CD4-positive, alpha-beta memory T cell (primary cell): Measurements from ENCODE around the gene ASAH2. TPM values are rescaled to one million over a fixed set of nuclear protein-coding genes. Genes with fewer than 3 reads are reported as not detected.
A peak's percentile ranks its signal among the peaks of the same experiment; 100 is the strongest.

Experiments
- CTCF ChIA-PET: fragments of 350-600 bp; sonication (Branson Sonifier 250); formaldehyde crosslinking; loops from one replicate; lab custom pipeline; 2021; ENCODE audit warnings: inconsistent platforms; ENCODE audit not compliant: partially characterized antibody; lab: Charles Lee
- POLR2A ChIA-PET: fragments of 350-600 bp; sonication (Branson Sonifier 250); formaldehyde crosslinking; loops from one replicate; lab custom pipeline; 2021; ENCODE audit not compliant: partially characterized antibody; lab: Charles Lee
- DNase-seq, 5 donors: peaks; one replicate each; pipeline versions ENCODE4 v3.0.0 to v3.0.0-alpha.2; 2020 to 2022; ENCODE audit warnings: mixed read lengths in 1 of 5
- H3K27ac ChIP-seq: one replicate; pipeline ENCODE4 v1.7.0; 2013; ENCODE audit warnings: low read depth, low read length
- H3K27me3 ChIP-seq: 2 replicates; pipeline ENCODE4 v1.7.0; 2013; ENCODE audit warnings: mild to moderate bottlenecking, low read length, moderate library complexity; ENCODE audit not compliant: insufficient read depth
- H3K36me3 ChIP-seq: 2 replicates; pipeline ENCODE4 v1.7.0; 2013; ENCODE audit warnings: mild to moderate bottlenecking, low read length, moderate library complexity; ENCODE audit not compliant: insufficient read depth
- H3K4me1 ChIP-seq: 2 replicates; pipeline ENCODE4 v1.7.0; 2013; ENCODE audit warnings: mild to moderate bottlenecking, low read length, moderate library complexity; ENCODE audit not compliant: insufficient read depth
- H3K4me3 ChIP-seq, 2 donors: one replicate each; pipeline ENCODE4 v1.7.0; 2013; ENCODE audit warnings: low read length in 2 of 2, mild to moderate bottlenecking in 1 of 2
- H3K9me3 ChIP-seq, 2 donors: one replicate each; pipeline ENCODE4 v1.7.0; 2013; ENCODE audit warnings: low read length in 2 of 2, control low read depth in 1 of 2; ENCODE audit not compliant: control insufficient read depth in 1 of 2
- H3K27ac Mint-ChIP-seq, 7 donors: one replicate each; pipeline ENCODE4 v1.8.0; 2020 to 2021; ENCODE audit warnings: mixed read lengths in 7 of 7, mild to moderate bottlenecking in 6 of 7, inconsistent platforms in 3 of 7, moderate library complexity in 3 of 7
- H3K27me3 Mint-ChIP-seq, 2 donors: one replicate each; pipeline ENCODE4 v1.8.0; 2020 to 2021; ENCODE audit warnings: mixed read lengths in 2 of 2
- H3K36me3 Mint-ChIP-seq, 2 donors: one replicate each; pipeline ENCODE4 v1.8.0; 2020 to 2021; ENCODE audit warnings: mixed read lengths in 2 of 2, inconsistent platforms in 1 of 2, mild to moderate bottlenecking in 1 of 2
- H3K4me1 Mint-ChIP-seq, 4 donors: one replicate each; pipeline ENCODE4 v1.8.0; 2020 to 2021; ENCODE audit warnings: mixed read lengths in 4 of 4, mild to moderate bottlenecking in 1 of 4
- H3K4me3 Mint-ChIP-seq, 8 donors: one replicate each; pipeline ENCODE4 v1.8.0; 2020 to 2021; ENCODE audit warnings: mixed read lengths in 8 of 8, mild to moderate bottlenecking in 7 of 8, moderate library complexity in 6 of 8, inconsistent platforms in 3 of 8
- H3K9me3 Mint-ChIP-seq, 8 donors: one replicate each; pipeline ENCODE4 v1.8.0; 2020 to 2021; ENCODE audit warnings: mixed read lengths in 8 of 8, mild to moderate bottlenecking in 5 of 8, inconsistent platforms in 3 of 8, moderate library complexity in 1 of 8
- intact Hi-C: fragments of 100-400 bp; cut with micrococcal nuclease; formaldehyde crosslinking; loops from one replicate; pipeline ENCODE4 v1.15.1; 2023
- polyA plus RNA-seq, 2 donors: library from polyadenylated mRNA; unstranded; fragments of 300-500 nt; fragmentation: Illumina TruSeq; gene quantifications; one replicate each; pipeline ENCODE4 v1.2.3, GENCODE V29; 2021
- total RNA-seq, 2 experiments: library from RNA; stranded (reverse); gene quantifications; one replicate each; pipeline ENCODE4 v1.2.3, GENCODE V29; 2021

Gene ASAH2
- total and polyA plus RNA-seq, 4 experiments from 2014 or later, result 0.88 to 4.8 (median 2.8) TPM

DNA sequence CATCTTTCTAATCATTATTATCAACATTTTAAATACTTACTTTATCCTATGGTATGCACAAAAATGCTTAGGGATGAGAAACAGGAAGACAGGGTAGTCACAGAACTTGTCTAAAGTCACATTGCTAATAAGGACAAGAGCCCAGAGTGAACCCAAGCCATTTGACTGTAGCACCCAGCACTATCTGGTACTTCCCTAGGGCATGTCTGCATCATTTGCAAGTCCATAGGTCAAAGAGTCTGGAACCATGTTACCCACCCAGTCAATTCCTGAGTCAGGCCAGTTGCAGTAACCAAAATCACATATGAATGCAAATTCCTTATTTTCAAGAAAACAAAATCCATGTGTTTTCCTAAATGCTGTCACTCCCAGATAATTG is 19.1 kb downstream of the ASAH2 start:
- Mint-ChIP-seq H3K9me3 (no peaks in the 10 kb centered on the region), H3K4me3 (no peak overlapping the region), H3K27ac (no peak overlapping the region), H3K4me1 (no peaks in the 10 kb centered on the region), H3K27me3 (peaks cover 15% of the 10 kb centered on the region in 2 donors), H3K36me3 (no peaks in the 10 kb centered on the region)
- Histone ChIP-seq H3K36me3 (no peaks in the 10 kb centered on the region), H3K27ac (no peak overlapping the region), H3K9me3 (no peaks in the 10 kb centered on the region), H3K4me3 (no peak overlapping the region), H3K27me3 (no peaks in the 10 kb centered on the region), H3K4me1 (no peaks in the 10 kb centered on the region)
- intact Hi-C loops, result no loop called here
- ChIA-PET POLR2A (no interaction called here), CTCF (no interaction called here)
- no peak for DNase-seq

DNA sequence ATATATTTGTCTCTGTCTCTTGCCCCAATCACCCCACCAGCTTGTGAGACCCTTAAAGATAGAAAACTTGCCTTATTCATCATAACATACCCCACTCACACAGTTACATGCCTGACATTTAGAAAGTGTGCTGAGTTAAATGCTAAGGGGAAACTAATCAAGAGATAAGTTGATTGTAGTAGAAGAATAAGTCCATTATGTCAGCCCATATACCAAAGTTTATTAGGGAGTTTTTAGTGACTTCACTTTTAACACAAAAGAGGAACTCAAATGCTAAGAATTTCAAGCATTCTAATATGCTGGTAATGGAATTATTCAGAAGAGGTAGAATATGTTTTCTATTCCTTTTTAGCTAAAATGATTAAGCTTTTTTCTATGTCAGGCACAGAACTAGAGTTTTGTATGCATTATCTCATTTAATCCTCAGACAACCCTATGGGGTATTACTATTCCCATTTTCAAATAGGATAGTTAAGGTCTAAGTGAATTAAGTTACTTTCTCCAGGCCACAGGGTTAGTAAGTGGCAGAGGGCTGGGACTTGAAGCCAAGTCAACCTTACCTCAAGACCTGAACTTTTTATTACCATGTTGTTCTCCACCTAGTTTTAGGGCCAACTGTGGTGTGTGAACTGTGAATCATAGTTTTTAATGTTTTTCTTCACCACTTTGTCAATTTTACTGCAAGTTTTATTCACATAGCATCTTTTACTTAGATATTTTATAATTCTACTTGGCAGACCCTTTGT is 19.6 kb downstream of the ASAH2 start:
- intact Hi-C loops, result no loop called here
- ChIA-PET POLR2A (no interaction called here), CTCF (no interaction called here)
- H3K9me3 ChIP-seq, result no peaks in the 10 kb centered on the region
- H3K9me3 Mint-ChIP-seq, result no peaks in the 10 kb centered on the region
- no peak overlapping the region for H3K27ac Mint-ChIP-seq
- no peak for DNase-seq
- H3K4me3 Mint-ChIP-seq, result no peak overlapping the region
- no peak overlapping the region for H3K4me3 ChIP-seq
- no peak overlapping the region for H3K27ac ChIP-seq
- no peaks in the 10 kb centered on the region for H3K4me1 Mint-ChIP-seq
- peaks cover 15% of the 10 kb centered on the region in 2 donors for H3K27me3 Mint-ChIP-seq
- H3K36me3 ChIP-seq, result no peaks in the 10 kb centered on the region
- H3K36me3 Mint-ChIP-seq, result no peaks in the 10 kb centered on the region
- H3K27me3 ChIP-seq, result no peaks in the 10 kb centered on the region
- H3K4me1 ChIP-seq, result no peaks in the 10 kb centered on the region

DNA sequence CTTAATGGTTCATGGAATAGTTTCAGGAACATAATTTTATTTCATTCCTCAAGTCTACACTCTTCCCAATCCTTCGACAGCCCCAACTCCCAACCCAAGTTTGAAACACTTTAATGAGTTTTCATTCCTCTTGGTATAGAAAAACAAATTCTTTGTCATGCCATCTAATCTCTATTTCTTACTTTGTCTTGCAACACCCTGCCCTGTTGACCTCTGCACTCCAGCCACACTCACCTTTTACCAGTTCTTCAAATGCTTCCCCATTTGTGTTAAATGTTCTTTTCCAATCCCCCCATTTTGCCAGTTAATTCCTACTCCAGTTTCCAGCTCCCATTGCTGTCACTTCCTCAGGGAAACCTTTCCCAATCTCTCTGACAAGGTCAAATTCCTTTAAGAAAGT is 21.9 kb downstream of the ASAH2 start:
- no peaks in the 10 kb centered on the region for H3K9me3 Mint-ChIP-seq
- no peak overlapping the region for H3K4me3 ChIP-seq
- intact Hi-C loops, result no loop called here
- no peaks in the 10 kb centered on the region for H3K27me3 ChIP-seq
- POLR2A ChIA-PET, result no interaction called here
- peaks cover 11 to 16% of the 10 kb centered on the region in 2 donors for H3K27me3 Mint-ChIP-seq
- H3K36me3 Mint-ChIP-seq, result no peaks in the 10 kb centered on the region
- H3K4me1 Mint-ChIP-seq, result no peaks in the 10 kb centered on the region
- DNase-seq, result no peak
- H3K27ac Mint-ChIP-seq, result no peak overlapping the region
- H3K4me1 ChIP-seq, result no peaks in the 10 kb centered on the region
- H3K27ac ChIP-seq, result no peak overlapping the region
- H3K9me3 ChIP-seq, result no peaks in the 10 kb centered on the region
- H3K36me3 ChIP-seq, result no peaks in the 10 kb centered on the region
- CTCF ChIA-PET, result no interaction called here
- no peak overlapping the region for H3K4me3 Mint-ChIP-seq

DNA sequence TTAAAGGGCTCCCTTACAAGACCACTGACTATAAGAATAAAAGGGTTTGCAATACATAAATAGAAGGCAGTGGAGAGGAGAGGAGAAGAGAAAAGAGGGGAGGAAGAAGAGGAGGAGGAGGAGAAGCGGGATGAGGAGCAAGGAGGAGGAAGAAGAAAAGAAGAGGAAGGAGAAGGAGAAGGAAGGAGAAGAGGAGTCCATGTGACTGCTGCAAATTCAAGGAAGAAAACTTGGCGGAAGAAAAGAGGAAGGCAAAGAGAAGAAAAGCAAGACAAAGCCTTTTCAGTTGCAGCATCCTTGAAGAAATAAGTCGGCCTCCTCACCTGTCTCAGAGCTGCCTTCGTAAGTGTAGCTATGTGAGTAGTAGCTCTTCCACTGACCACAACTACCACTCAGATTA is 22.6 kb downstream of the ASAH2 start:
- Mint-ChIP-seq H3K27ac (no peak overlapping the region), H3K27me3 (peaks cover 12 to 14% of the 10 kb centered on the region in 2 donors), H3K4me3 (no peak overlapping the region), H3K36me3 (no peaks in the 10 kb centered on the region), H3K9me3 (no peaks in the 10 kb centered on the region), H3K4me1 (no peaks in the 10 kb centered on the region)
- H3K4me3 ChIP-seq, result no peak overlapping the region
- CTCF ChIA-PET, result no interaction called here
- H3K27me3 ChIP-seq, result no peaks in the 10 kb centered on the region
- no peak for DNase-seq
- intact Hi-C loops, result no loop called here
- no peaks in the 10 kb centered on the region for H3K9me3 ChIP-seq
- POLR2A ChIA-PET, result no interaction called here
- no peak overlapping the region for H3K27ac ChIP-seq
- no peaks in the 10 kb centered on the region for H3K36me3 ChIP-seq
- no peaks in the 10 kb centered on the region for H3K4me1 ChIP-seq

GRCh38 chr10:50226610-50227009 is 24.7 kb downstream of the ASAH2 start:
- intact Hi-C loops, result no loop called here
- H3K4me3 Mint-ChIP-seq, result no peak overlapping the region
- H3K27ac Mint-ChIP-seq, result no peak overlapping the region

GRCh38 chr10:50224330-50224952 is 26.9 kb downstream of the ASAH2 start:
- Histone ChIP-seq H3K4me3 (no peak overlapping the region), H3K9me3 (no peaks in the 10 kb centered on the region), H3K27ac (no peak overlapping the region), H3K27me3 (no peaks in the 10 kb centered on the region), H3K36me3 (no peaks in the 10 kb centered on the region), H3K4me1 (no peaks in the 10 kb centered on the region)
- Mint-ChIP-seq H3K4me3 (no peak overlapping the region), H3K27me3 (peaks cover 13 to 15% of the 10 kb centered on the region in 2 donors), H3K27ac (no peak overlapping the region), H3K4me1 (no peaks in the 10 kb centered on the region), H3K9me3 (no peaks in the 10 kb centered on the region), H3K36me3 (no peaks in the 10 kb centered on the region)
- intact Hi-C loops, result no loop called here
- DNase-seq, result peak in 4 of 5 donors; percentile 4 to 25 (median 10)
- ChIA-PET POLR2A (no interaction called here), CTCF (interaction anchor here (1.4 to 2.9 kb wide), 2 partner anchors 630 kb away, joined by 4 to 10 read pairs; no protein-coding TSS in a partner anchor)

More at GRCh38 chr10:50226610-50227009, 24.7 kb downstream of the ASAH2 start:
- no peak overlapping the region for H3K27ac ChIP-seq
- Mint-ChIP-seq H3K9me3 (no peaks in the 10 kb centered on the region), H3K36me3 (no peaks in the 10 kb centered on the region), H3K4me1 (no peaks in the 10 kb centered on the region), H3K27me3 (peaks cover 16 to 18% of the 10 kb centered on the region in 2 donors)
- no peak overlapping the region for H3K4me3 ChIP-seq
- DNase-seq, result no peak
- H3K27me3 ChIP-seq, result no peaks in the 10 kb centered on the region
- no peaks in the 10 kb centered on the region for H3K36me3 ChIP-seq
- no peaks in the 10 kb centered on the region for H3K4me1 ChIP-seq
- ChIA-PET POLR2A (no interaction called here), CTCF (interaction anchor here (0.7 to 1.3 kb wide), 3 partner anchors 9 to 633 kb away, joined by 3 to 4 read pairs (median 3); no protein-coding TSS in a partner anchor)
- H3K9me3 ChIP-seq, result no peaks in the 10 kb centered on the region

GRCh38 chr10:50222199-50222598 is 29.1 kb downstream of the ASAH2 start:
- Mint-ChIP-seq H3K36me3 (no peaks in the 10 kb centered on the region), H3K4me3 (no peak overlapping the region), H3K9me3 (no peaks in the 10 kb centered on the region), H3K27ac (no peak overlapping the region), H3K4me1 (no peaks in the 10 kb centered on the region), H3K27me3 (peaks cover 11 to 15% of the 10 kb centered on the region in 2 donors)
- no peaks in the 10 kb centered on the region for H3K36me3 ChIP-seq
- H3K4me1 ChIP-seq, result no peaks in the 10 kb centered on the region
- CTCF ChIA-PET, result interaction anchor here (2.9 kb wide), 1 partner anchor 628 kb away, joined by 10 read pairs; no protein-coding TSS in a partner anchor
- H3K27me3 ChIP-seq, result no peaks in the 10 kb centered on the region
- no peak overlapping the region for H3K27ac ChIP-seq
- intact Hi-C loops, result no loop called here
- POLR2A ChIA-PET, result no interaction called here
- H3K9me3 ChIP-seq, result no peaks in the 10 kb centered on the region
- no peak overlapping the region for H3K4me3 ChIP-seq
- DNase-seq, result no peak
